HepG2 (cell line): ENCODE data around the gene ERLIN1. TPM values are rescaled to one million over a fixed set of nuclear protein-coding genes. Genes with fewer than 3 reads are reported as not detected.

Source experiments
- ATF2 ChIP-seq: sonication (generic); formaldehyde crosslinking; IDR thresholded peaks from 2 replicates; pipeline ENCODE4 v1.4.0; 2020; ENCODE audit warnings: missing genetic modification reagents
- CSRNP2 ChIP-seq: sonication (generic); formaldehyde crosslinking; conservative IDR thresholded peaks from 2 replicates; pipeline ENCODE4 v1.8.0; 2022; ENCODE audit warnings: low read depth, missing genetic modification reagents
- DPF2 ChIP-seq: sonication (generic); formaldehyde crosslinking; IDR thresholded peaks from 2 replicates; pipeline ENCODE4 v1.4.0; 2020; ENCODE audit warnings: mild to moderate bottlenecking, low read depth, missing genetic modification reagents, borderline replicate concordance
- EP300 ChIP-seq, 3 experiments: sonication (generic) in 1 of 3; formaldehyde crosslinking in 1 of 3; IDR thresholded peaks; 2 replicates each; pipeline versions ENCODE4 v1.5.1 to v1.6.1; 2011 to 2020; ENCODE audit warnings: low read depth in 2 of 3, low read length in 2 of 3, borderline replicate concordance in 1 of 3, improper control_type of control experiment in 1 of 3, mild to moderate bottlenecking in 1 of 3, missing genetic modification reagents in 1 of 3, moderate library complexity in 1 of 3
- HIC2 ChIP-seq: sonication (generic); formaldehyde crosslinking; IDR thresholded peaks from 2 replicates; pipeline ENCODE4 v1.9.0; 2022; ENCODE audit warnings: low read depth, missing genetic modification reagents
- KLF12 ChIP-seq: sonication (generic); formaldehyde crosslinking; IDR thresholded peaks from 2 replicates; pipeline ENCODE4 v1.4.0; 2020; ENCODE audit warnings: missing genetic modification reagents, borderline replicate concordance
- MATR3 ChIP-seq: sonication (generic); formaldehyde crosslinking; IDR thresholded peaks from 2 replicates; pipeline ENCODE4 v1.4.0; 2020; ENCODE audit warnings: missing genetic modification reagents
- MAZ ChIP-seq, 2 experiments: sonication (generic) in 1 of 2; formaldehyde crosslinking in 1 of 2; IDR thresholded peaks; 2 replicates each; pipeline versions ENCODE4 v1.5.0 to v1.6.1; 2012 to 2020; ENCODE audit warnings: low read depth in 2 of 2, mild to moderate bottlenecking in 2 of 2, borderline replicate concordance in 1 of 2, improper control_type of control experiment in 1 of 2, low read length in 1 of 2, missing genetic modification reagents in 1 of 2, moderate library complexity in 1 of 2
- MEIS2 ChIP-seq: sonication (generic); formaldehyde crosslinking; IDR thresholded peaks from 2 replicates; pipeline ENCODE4 v1.9.0; 2021; ENCODE audit warnings: mild to moderate bottlenecking, missing genetic modification reagents
- MYNN ChIP-seq: sonication (generic); formaldehyde crosslinking; IDR thresholded peaks from 2 replicates; pipeline ENCODE4 v1.4.0; 2020; ENCODE audit warnings: mild to moderate bottlenecking, low read depth, missing genetic modification reagents
- NCOA2 ChIP-seq: sonication (generic); formaldehyde crosslinking; IDR thresholded peaks from 2 replicates; pipeline ENCODE4 v1.8.0; 2022; ENCODE audit warnings: inconsistent platforms
- PBX2 ChIP-seq: IDR thresholded peaks from 2 replicates; pipeline ENCODE4 v1.6.1; 2016; ENCODE audit warnings: control low read depth
- REXO4 ChIP-seq: sonication (generic); formaldehyde crosslinking; IDR thresholded peaks from 2 replicates; pipeline ENCODE4 v1.8.0; 2022; ENCODE audit warnings: missing genetic modification reagents, mild to moderate bottlenecking, borderline replicate concordance
- ZBTB14 ChIP-seq: sonication (generic); formaldehyde crosslinking; IDR thresholded peaks from 2 replicates; pipeline ENCODE4 v1.4.0; 2020; ENCODE audit warnings: missing genetic modification reagents
- ZNF101 ChIP-seq: sonication (generic); formaldehyde crosslinking; IDR thresholded peaks from 2 replicates; pipeline ENCODE4 v1.4.0; 2020; ENCODE audit warnings: mild to moderate bottlenecking, low read depth, missing genetic modification reagents, borderline replicate concordance
- ZNF260 ChIP-seq: sonication (generic); formaldehyde crosslinking; IDR thresholded peaks from 2 replicates; pipeline ENCODE4 v1.4.0; 2020; ENCODE audit warnings: missing genetic modification reagents, low read depth, mild to moderate bottlenecking, borderline replicate concordance
- ZNF331 ChIP-seq: sonication (generic); formaldehyde crosslinking; IDR thresholded peaks from 2 replicates; pipeline ENCODE4 v1.4.0; 2020; ENCODE audit warnings: missing genetic modification reagents
- ZNF580 ChIP-seq: IDR thresholded peaks from 2 replicates; pipeline ENCODE4 v1.6.1; 2016; ENCODE audit warnings: low read depth, borderline replicate concordance
- ZNF7 ChIP-seq: IDR thresholded peaks from 2 replicates; pipeline ENCODE4 v1.6.1; 2016; ENCODE audit warnings: missing biosample characterization, missing genetic modification reagents
- polyA plus RNA-seq, 8 experiments: library from polyadenylated mRNA; depleted of rRNA in 3 of 8; stranded (reverse) in 7 of 8; unstranded in 1 of 8; fragments of >200 nt; fragmentation: Illumina TruSeq in 4 of 8; extraction: Trizol in 4 of 8; gene quantifications; 2 replicates each; pipeline versions ENCODE4 v1.2.1 to v1.2.3, GENCODE V29; 2011 to 2016; ENCODE audit warnings: low read depth in 4 of 8, missing spikeins in 1 of 8, mixed read lengths in 1 of 8; ENCODE audit not compliant: insufficient read depth in 1 of 8
- total RNA-seq, 5 experiments: library from RNA; depleted of rRNA; stranded (reverse); fragments of >200 nt; fragmentation: Illumina TruSeq; extraction: Trizol; gene quantifications; 2 replicates each; pipeline ENCODE4 v1.2.3, GENCODE V29; 2016; ENCODE audit warnings: low read depth in 1 of 5

ERLIN1 gene
- total and polyA plus RNA-seq, 2 of the 13 experiments (the other 11 are each of a cell fraction or from before 2014, with no cell fraction given): 56.8 to 69.3 TPM

- TF ChIP-seq ZNF260 (CRISPR knock-in tag): no peak
- TF ChIP-seq KLF12: peak; percentile 88; the same call in 1 of the 2 replicates
- TF ChIP-seq ZNF7 (CRISPR knock-in tag): no peak
- no peak for TF ChIP-seq HIC2 (CRISPR knock-in tag)
- 0 out of 2 replicates have a peak, but pooled peaks have one; percentile 63 for TF ChIP-seq REXO4 (CRISPR knock-in tag)
- TF ChIP-seq CSRNP2 (CRISPR knock-in tag): peak; percentile 76; the same call in 1 of the 2 replicates
- TF ChIP-seq ZBTB14 (CRISPR knock-in tag): peak; percentile 60
- TF ChIP-seq ATF2 (CRISPR knock-in tag): peak; percentile 64
- no peak; the same call in 1 of the 2 replicates for TF ChIP-seq PBX2
- TF ChIP-seq MYNN (CRISPR knock-in tag): 0 out of 2 replicates have a peak, but pooled peaks have one; percentile 32
- peak; percentile 26; the same call in 1 of the 2 replicates for TF ChIP-seq NCOA2 (CRISPR knock-in tag)
- 0 out of 4 replicates have a peak, but pooled peaks of 1 of the 2 experiments have one; percentile 17 for TF ChIP-seq EP300 (IDR thresholded peaks at IDR 0.05; ENCODE audit: low read depth in 2 of 2, low read length in 2 of 2)
- TF ChIP-seq EP300 (CRISPR knock-in tag; IDR thresholded peaks at IDR 0.05; ENCODE audit: borderline replicate concordance): 0 out of 2 replicates have a peak, but pooled peaks have one; percentile 27
- TF ChIP-seq MEIS2: peak; percentile 84
- no peak for TF ChIP-seq MATR3 (CRISPR knock-in tag)
- TF ChIP-seq MAZ (IDR thresholded peaks at IDR 0.05; ENCODE audit: borderline replicate concordance, low read depth, low read length): peak; percentile 79
- TF ChIP-seq MAZ (CRISPR knock-in tag; IDR thresholded peaks at IDR 0.05; ENCODE audit: low read depth): peak; percentile 91
- TF ChIP-seq DPF2: no peak
- TF ChIP-seq ZNF580 (CRISPR knock-in tag): peak; percentile 42; the same call in 1 of the 2 replicates
- TF ChIP-seq ZNF101 (CRISPR knock-in tag): no peak
- TF ChIP-seq ZNF331 (CRISPR knock-in tag): peak; percentile 81
Measured at GRCh38 chr10:100185364-100186252, at the start of gene ERLIN1 (continued).
